Activated CD4-positive, alpha-beta T cell treated with anti-CD3 and anti-CD28 coated beads, Interleukin-2, amount 50 U/mL, for 16 hours (primary cell): Measurements from ENCODE around the gene PRKAG2.
A peak's percentile ranks its signal among the peaks of the same experiment; 100 is the strongest.
"Not testable (repeated sequence)": the region's sequence is repeated elsewhere in the genome, so short reads cannot be mapped to it uniquely, and the experiment has no call there.

Source experiments
- DNase-seq: peaks from one replicate; pipeline ENCODE4 v3.0.0-alpha.2; 2020

Gene PRKAG2

DNA sequence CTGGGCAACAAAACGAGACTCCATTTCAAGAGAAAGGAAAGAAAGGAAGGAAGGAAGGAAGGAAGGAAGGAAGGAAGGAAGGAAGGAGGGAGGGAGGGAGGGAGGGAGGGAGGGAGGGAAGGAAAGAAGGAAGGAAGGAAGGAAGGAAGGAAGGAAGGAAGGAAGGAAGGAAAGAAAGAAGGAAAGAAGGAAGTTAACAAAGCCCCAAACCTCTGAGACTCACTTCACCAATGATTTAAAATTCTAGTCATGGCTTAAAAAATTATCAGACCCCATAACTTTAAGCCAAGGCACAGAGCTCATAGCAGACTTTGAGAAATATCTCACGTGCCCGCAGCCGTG is 94.7 kb downstream of the PRKAG2 start:
- not testable (repeated sequence) for DNase-seq

DNA sequence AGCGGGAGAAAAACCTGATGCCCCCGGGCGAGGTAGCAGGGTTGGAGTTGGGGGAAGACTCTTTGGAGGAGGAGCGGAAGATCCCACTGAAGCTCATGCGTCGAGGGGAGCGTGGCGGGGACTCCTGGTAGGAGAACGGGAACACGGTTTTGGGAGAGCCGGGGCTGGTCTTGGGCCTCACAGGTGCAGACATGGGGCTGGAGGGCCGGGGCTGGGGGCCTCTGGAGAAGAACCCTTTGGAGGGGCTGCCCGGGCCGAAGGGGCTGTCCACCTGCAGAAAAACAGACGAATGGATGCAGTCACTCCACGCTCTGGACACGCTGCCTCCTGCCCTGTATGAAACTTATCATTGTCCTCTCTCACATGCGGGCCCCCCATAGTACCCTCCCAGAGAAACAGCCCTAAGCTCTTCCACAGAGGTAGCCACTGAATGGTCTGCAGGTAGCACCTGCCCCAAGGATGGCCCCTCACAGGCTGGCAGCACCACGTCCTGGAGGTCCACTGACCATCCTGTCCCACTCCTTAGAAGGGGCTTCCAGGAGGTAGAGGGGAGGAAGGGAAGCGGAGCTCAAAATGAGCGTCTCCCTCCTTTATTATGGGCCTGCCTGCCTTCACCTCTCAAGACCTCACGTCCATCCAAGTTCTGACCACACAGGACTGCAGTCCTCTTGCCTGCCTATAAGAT is 95.6 kb downstream of the PRKAG2 start:
- no peak for DNase-seq

DNA sequence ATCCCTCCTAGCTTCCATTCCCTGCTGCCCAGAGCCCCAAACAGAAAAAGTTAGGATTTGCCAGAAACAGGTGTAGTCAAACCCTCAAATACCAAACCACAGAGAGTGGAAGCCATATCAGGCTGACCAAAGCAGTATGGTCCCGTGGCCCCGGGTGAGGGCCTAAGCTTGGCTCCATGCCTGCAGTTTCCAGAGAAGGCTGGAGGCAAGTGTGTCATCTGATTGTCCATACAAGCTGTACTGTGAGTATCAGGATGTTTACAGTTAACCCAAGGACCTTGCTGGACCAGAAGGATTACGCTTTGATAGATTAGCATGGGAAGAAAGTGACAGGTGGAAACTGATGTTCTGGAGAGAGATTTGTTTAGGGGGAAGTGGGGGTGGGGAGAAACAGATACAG is 96.3 kb downstream of the PRKAG2 start:
- no peak for DNase-seq

DNA sequence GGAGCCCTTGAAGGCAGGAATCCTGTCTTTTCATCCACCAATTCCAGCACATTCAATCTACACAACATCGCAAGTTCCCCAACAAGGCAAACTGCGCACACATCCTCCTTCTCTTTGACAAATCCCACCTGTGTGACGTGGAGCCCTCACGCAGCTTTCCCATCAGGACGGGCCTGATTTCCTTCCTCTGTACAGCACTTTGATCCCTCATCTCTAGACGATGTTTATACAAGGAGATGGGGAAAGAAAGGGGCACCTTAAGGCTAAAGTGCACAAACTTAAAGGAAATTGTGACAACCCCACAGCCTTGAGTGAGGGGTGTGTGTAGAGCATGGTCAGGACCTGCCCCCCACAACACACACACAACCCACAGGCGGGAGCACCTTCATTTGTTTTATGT is 97.2 kb downstream of the PRKAG2 start:
- DNase-seq, result no peak

DNA sequence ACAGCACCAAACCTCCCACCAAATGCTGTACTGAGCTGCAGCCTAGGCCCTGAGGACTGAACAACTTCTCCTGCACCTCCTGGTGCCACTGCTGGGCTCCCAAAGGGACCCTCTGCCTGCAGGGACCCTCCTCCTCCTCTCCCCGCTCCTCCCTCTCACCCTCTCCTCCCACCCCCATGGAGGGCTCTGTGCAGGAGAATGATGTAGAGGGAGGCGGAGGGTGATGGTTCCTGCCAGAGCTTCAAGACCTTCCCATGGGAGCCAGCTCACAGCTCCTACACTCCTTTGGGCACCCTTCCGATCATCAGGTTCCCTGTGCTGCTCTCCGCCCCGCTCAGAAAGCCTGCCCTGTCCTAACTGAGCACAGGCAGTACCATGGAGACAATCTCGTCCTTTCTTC is 97.7 kb downstream of the PRKAG2 start:
- no peak for DNase-seq

DNA sequence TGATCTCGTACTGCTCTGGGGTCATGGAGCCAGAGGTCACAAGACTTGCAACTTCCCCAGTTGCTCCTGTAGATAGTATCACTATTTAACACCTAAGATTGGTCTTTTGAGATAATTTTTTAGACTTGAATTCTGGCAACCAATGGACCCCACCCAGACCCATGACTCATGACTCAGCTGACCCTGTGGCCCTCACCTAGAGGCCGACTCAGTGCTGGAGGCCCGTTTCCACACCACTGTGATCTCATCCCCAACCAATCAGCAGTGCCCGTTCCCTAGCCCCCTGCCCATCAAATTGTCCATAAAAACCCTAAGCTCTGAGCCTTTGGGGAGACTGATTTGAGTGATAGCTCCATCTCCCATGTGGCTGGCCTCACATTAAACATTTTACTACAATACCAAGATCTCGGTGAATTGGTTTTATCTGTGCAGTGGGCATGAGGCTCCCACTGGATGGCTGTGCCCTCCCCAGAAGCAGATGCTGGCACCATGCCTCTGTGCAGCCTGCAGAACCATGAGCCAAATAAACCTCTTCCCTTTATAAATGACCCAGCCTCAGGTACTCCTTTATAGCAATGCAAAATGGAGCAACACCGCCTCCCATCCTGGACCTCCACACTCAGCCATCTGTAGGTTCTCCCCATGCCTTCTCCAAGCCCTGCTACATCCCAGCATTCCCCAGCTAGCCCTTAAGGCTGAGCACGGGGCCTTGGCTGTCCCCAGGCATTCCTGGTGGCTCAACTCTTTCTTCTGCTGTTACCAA is 98.8 kb downstream of the PRKAG2 start:
- no peak for DNase-seq

DNA sequence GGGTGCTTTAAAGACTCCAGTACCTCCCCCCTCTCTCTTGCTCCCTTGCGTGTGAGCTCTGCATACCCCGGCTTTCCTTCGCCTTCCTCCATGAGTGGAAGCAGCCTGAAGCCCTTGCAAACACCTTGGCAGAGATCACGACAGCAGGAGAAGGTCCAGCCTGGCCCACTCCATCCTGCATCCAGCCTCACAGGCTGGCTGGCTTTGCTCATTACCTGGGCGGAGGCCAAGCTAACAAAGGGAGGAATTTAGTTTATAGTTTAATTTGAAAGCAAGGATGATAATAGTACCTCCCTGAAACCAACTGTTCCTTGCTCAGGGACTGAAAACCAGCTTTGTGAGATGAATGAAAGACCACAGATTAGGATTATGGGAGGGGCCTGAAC is 99.4 kb downstream of the PRKAG2 start:
- DNase-seq, result no peak

DNA sequence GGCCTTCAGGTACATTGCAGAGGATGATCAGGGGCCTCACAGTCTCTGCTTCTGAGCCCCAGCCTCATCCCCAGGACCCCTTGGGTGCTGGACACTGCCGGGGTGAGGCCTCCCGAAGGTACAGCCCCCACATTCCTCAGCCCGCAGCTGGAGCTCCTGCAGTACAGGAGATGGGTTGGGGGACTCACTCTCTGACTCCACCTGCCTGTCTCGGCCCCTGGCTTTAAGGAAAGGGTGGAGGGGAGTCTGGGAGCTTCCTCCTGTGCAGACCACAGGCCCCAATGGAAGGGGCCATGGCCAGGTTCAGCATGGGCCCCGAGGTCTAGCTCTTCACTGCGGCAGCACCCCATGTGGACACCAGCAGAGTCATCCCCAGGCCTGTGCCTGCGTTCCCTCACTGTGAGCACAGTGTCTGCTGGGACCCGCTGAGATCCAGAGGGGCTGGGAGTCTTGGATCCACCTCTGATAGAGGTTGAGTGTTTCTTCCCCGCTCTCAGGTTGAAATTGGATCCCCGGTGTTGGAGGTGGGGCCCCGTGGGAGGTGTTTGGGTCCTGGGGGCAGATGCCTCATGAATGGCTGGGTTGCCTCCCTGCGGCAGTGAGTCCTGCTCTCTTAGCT is 99.9 kb downstream of the PRKAG2 start:
- DNase-seq, result no peak

DNA sequence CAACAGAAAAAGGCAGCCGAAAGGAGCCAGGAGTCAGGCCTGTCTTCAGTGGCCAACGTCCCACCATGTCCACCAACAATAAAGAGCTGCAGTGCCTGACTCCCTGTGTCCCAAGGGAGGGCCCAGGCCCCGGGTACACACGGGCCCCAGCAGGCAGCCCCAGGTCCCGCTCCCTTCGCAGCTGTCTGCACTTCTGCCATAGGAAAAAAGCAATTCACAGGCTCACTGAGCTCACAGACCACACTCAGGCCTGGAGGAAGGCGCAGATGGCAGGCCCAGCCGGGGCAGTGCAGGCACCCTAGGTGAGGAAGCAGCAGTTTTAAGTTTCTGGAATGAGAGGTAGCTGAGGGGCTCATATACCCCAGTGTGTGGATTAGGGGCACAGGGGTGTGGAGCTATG is 100.5 kb downstream of the PRKAG2 start:
- no peak for DNase-seq

DNA sequence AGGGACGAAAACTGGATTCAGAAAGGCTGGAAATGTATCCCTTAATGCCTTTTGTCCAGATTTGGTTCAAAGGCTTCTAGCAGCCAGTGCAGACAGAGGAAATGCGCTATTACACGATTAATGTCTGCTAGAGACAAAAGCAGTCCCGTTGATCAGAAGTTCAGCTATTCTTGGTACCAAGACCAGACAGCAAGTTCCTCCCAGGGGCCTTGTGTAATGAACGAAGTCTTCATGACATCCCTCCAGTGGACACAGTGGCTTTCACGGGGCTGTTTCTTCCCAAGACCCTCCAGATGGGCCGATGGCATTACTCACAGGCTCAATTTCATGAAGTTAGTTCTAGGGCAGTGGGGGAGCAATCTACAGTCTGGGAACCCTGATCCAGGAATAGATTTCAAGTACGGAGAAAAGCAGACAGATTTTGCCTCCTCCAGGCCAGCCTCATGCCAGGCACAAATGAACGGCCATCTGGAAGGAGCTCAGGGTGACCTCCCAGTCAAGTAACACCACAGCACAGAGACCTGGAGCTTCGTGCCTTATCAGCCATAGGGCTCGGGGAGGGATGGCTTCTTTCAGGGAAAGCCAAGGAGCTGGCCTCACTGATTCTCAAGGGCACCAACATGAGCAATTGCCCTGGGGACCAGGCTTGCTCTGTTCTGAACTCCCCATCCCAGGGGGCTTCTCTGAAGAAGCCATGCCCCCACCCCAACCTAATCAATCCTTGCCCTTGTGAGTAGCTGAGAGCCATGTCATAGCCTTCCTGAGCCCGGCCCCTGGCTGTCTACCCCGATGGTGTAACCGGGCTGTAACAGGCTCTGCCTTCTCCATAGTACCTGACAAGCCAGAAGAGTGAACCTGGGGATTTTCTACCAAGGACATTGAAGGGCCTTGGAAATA is 101.1 kb downstream of the PRKAG2 start:
- DNase-seq, result no peak

DNA sequence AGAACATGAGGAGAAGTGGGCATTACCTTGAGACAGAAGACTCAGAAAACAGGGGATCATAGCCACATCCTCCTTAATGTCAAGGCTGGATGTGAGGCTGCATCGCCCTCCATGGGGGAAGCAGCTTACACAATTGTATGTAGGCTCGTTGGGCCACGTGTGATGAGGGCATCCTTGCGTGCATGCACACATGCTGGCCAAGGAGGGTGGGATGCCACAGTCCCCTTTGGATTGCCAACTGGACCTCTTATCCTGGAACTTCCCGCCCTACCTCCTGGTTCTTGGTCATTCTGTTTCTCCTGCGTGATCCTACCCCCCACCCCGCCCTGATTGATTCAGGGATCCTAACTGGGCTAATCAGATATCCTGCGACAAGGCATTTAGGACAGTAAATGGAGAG is 102.0 kb downstream of the PRKAG2 start:
- DNase-seq, result no peak

DNA sequence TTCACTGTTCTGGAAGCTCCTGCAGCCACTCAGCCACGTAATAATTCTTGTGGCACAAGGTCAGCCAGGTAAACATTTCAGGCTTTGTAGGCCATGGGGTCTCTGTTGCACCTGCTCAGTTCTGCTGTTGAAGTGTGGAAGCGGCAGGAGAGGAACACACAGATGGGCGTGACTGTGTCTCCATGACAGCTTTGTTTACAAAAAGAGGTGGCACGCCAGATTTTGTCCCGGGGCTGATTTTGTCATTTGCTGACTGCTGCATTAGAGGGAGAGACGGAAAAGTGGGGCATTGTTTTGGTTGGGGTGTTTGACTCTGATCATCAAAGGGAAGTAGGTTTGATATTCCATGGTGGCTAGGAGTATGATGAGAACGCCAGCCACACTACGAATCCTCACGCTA is 103.1 kb downstream of the PRKAG2 start:
- DNase-seq, result no peak

DNA sequence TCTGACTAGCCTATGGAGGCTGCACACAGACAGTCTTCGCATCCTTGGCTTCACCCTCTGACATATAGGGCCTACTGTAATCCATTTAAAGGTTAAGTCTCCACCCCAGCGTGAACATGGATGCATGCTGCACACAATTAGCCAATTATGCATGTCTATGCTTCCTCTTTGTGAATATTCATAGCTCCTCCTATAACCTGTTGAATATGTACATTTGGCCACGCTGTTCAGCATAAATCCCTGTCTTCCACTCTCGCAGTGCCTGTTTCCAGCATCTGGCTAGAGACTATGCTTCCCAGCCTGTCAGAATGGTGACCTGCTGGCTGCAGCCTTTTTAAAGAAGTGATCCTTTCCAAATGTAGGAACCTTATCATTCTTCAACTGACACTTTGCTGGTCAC is 106.7 kb downstream of the PRKAG2 start:
- DNase-seq, result no peak

DNA sequence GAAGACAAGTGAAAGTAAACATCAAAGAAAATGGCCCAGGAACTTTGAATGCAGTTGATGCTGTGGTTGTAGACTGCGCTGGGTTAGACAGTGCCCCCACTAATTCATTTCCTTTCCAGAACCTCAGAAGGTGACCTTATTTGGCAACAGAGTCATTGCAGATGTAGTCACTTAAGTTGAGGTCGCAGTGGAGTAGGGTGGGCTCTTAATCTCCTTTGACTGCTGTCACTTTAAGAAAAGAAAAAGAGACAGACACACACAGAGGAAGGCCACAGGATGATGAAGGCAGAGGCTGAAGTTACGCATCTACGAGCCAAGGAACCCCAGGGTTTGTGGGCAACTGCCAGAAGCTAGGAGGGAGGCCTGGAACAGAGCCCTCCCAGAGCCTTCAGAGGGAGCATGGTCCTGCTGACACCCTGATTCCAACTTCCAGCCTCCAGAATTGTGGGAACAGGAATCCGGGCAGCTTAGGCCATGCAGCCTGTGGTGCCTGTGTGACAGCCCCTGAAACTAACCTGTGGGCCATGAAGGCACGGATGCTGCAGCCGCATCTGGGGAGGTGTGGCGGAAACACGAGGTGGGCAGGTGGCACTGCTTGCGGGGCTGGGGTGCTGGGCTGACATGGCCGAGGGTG is 107.6 kb downstream of the PRKAG2 start:
- peak; percentile 56 for DNase-seq

DNA sequence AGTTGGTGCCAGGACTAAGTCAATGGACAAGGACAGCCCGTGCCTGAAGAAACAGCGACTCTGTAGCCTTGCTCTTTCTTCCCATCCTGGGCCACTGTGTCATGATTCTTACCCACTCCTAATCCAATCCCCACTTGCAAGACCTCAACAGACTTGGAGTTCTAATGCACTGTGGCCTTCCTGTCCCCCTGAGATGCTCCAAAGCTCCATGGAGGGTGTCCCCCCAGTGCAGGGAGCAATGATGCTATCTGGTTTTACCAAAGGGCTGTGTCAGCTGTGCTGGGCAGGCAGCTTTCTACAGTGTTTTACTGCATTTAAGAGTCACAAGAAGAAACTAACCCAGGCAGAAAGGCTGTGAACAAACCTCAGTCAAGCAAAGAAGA is 108.1 kb downstream of the PRKAG2 start:
- DNase-seq, result no peak

DNA sequence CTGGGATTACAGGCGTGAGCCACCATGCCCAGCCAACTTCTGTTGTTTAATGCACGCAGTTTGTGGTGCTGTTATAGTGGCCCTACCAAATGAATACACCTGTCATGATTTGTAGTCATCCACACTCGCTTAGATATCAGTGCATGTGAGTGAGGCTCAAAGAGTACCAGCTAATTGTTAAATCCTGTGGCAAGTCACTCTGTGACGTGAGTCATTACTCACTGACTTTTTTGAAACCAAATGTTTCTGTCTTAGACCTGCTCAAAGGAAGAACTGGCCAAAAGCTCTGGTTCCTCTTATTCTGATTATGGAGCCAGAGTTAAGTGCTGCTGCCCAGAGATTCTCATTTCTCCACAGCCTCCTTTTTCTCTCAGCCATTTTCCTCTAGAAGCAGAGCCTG is 109.4 kb downstream of the PRKAG2 start:
- peak; percentile 41 for DNase-seq

DNA sequence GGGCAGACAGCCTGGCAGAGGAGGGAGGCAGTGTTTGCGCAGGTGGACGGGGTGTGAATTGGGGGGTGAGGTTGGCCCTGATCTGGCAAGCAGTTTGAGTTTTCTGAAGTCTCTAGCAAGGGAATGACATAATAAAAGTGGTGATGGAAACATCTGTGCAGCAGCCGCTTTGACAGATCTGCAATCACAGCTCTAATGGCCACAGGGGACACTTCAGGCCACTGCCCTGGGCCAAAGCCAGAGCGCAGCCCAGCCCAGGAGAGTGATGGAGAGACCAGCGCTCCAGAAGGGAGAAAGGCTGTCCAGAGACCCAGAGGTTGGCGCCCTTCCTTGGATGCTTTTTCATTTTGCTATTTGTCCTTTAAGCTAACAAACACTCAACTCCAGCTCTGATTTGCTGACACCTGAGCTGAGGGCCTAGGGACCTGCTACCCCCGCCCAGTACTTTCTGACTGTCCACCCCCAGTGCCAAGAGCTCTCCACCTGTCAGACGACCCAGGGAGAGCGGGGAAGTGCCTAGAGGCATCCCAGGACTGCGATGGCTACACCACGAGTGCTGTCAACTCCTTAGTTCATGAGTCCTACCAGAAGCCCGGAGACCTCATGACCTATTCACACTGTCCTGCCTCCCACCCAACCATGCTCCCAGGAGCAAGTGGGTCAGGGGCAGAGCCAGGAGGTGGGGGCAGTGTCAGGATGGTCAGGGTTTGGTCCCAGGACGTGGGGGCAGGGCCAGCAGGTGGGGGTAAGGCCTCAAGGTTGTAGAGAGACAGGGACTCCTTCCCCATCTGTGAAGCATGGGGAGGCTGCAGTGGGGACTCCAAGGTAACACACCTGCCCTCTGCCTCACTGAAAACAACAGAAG is 112.6 kb downstream of the PRKAG2 start:
- no peak for DNase-seq

DNA sequence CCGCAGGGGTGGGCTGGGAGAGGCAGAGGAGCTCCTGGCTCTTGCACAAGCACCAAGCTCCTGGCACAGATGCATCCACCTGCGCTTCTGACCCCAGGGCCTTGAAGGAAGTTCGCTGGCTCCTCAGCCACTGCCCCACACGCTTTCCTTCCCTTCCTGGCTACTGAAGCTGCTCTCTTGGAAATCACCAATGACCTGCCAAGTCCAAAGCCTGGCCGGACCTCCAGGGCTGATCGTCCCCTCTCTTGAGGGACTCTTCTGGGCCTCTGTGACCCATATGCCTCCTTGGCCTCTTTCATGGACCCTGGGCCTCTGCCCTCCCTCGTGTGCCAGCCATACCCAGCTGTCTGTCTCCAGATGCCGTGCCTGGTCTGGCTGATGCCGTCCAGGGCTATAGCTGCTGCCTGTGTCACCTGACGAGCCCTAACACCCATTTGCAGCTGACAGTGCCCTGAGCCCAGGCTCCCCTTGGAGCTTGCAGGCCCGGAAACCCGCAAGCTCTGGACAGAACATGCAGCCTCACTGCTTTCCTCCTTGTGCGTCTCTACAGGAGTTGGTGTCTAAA is 113.4 kb downstream of the PRKAG2 start:
- DNase-seq, result no peak

DNA sequence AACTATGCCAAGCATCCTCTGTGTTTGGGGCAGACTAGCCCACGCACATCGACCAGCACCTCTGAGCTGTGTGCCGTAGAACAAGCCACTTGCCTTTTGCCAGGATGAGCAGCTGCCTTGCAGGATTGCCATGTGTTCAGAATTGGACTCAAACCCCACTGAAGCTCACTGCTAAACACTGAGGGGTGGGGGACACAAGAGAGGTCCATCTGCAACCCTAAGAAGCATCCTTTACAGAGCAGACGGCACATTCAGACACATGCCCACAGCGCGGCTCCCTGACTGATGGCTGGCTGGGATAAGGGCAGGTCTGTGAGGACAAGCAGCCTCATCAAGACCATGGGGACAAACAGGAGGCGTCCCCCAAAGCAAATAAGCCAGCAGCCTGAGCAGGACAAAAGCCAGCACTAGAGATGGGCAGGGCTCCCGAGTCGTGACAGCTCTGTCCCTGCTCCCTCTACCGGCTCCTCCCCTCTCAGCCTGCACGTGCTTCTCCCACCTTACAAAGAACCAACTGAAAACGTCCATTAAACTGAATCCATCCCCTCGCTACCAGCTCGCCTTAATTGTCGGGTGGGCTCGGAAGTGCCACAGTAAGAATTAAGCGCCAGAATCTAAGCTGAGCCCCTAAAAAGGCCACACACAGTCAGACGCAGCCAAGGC is 114.2 kb downstream of the PRKAG2 start:
- no peak for DNase-seq

DNA sequence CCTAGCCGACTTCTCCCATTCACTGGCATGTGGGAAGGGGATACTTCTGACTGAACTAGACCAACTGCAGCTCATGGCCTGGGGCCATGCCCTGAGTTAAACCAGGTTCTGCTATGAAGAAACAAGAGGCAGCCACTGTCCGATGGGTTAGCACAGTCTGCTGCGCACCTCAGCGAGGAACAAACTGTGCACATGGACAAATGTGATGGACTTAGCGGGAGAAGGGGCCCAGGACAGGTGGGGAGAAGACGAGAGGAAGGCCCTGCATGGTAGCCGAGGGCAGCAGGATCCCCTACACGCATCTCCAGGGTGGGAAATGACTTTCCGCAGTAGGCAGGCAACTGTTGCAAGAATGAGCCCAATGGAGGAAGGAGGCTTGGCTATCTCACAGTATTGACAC is 115.0 kb downstream of the PRKAG2 start:
- no peak for DNase-seq

DNA sequence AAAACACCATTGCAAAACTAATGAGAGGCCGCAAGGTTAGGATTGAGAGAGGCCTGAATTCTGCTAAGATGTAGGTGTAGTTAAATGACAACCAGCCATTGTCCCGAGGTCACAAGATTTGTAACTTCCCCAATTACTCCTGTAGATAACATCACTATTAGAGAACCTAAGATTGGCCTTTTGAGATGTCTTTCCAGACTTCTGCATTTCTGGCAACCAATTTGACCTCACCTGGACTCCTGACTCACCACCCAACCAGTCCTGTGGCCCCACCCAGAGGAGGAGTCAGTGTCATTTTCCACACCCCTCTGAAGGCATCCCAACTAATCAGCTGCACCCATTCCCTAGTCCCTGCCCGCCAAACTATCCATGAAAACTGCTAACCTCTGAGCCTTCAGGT is 115.7 kb downstream of the PRKAG2 start:
- no peak for DNase-seq
